SK-N-MC (cell line): Measurements from ENCODE around the gene PNPLA5.

Experiments used
- DNase-seq: peaks from one replicate; pipeline ENCODE4 v3.0.0-alpha.2; 2011; ENCODE audit warnings: low read depth, low spot score
- H3K27ac ChIP-seq: fragments of 200-600 bp; sonication (generic); 2 replicates; pipeline ENCODE4 v1.5.1; 2016; ENCODE audit warnings: mixed run types
- H3K36me3 ChIP-seq: fragments of 200-600 bp; sonication (generic); 2 replicates; pipeline ENCODE4 v1.6.1; 2017; ENCODE audit warnings: antibody characterized with exemption, low read length, mixed read lengths; ENCODE audit not compliant: insufficient read depth
- H3K4me3 ChIP-seq: fragments of 200-600 bp; sonication (generic); 2 replicates; pipeline ENCODE4 v1.5.1; 2016
- H3K9ac ChIP-seq: fragments of 200-600 bp; sonication (generic); 2 replicates; pipeline ENCODE4 v1.8.0; 2017; ENCODE audit warnings: mixed run types, mixed read lengths; ENCODE audit not compliant: insufficient read length
- H3K9me3 ChIP-seq: fragments of 200-600 bp; sonication (generic); 2 replicates; pipeline ENCODE4 v1.6.1; 2017; ENCODE audit warnings: low read depth, mild to moderate bottlenecking, antibody characterized with exemption, low read length, moderate library complexity, mixed read lengths
- EZH2 ChIP-seq: fragments of 200-600 bp; sonication (generic); IDR thresholded peaks from one replicate; pipeline ENCODE4 v1.6.1; 2017; ENCODE audit warnings: antibody characterized with exemption
- FOXP2 ChIP-seq: optimal IDR thresholded peaks from 2 replicates; pipeline ENCODE3; 2011; ENCODE audit warnings: mild to moderate bottlenecking, moderate library complexity; ENCODE audit not compliant: insufficient read depth; ENCODE audit errors: extremely low read length, control extremely low read depth
- POLR2AphosphoS5 ChIP-seq: IDR thresholded peaks from 2 replicates; pipeline ENCODE4 v1.6.1; 2012; ENCODE audit warnings: mild to moderate bottlenecking, low read depth, low read length, borderline replicate concordance

Gene PNPLA5

GRCh38 chr22:43843783-43844530, 47.9 kb downstream of the PNPLA5 start:
- Histone ChIP-seq H3K4me3 (no peak overlapping the region), H3K9me3 (no peaks in the 10 kb centered on the region), H3K27ac (no peak overlapping the region), H3K36me3 (no peaks in the 10 kb centered on the region), H3K9ac (no peak overlapping the region)
- no peak for TF ChIP-seq POLR2AphosphoS5
- TF ChIP-seq FOXP2: no peak
- no peak for TF ChIP-seq EZH2
- DNase-seq: no peak

DNA sequence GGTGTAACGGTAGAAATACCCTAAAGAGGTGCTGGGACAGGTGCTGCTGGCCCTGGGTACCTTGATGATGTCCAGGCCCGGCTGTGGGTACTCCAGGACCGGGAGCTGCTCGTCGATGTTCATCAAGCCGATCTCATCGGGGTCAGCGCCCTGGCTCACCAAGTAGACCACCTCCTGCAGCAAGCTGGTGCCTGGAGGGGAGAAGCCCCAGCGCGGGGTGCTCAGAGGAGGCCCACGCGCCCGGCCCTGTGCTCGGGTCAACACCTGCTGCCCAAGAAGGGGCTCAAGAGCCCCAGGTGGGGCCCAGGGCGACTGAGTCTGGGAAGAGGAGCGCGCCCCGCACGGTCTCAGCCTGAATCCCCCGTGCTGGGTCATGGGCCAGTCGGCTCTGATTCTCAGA, 50.1 kb downstream of the PNPLA5 start:
- Histone ChIP-seq H3K36me3 (no peaks in the 10 kb centered on the region), H3K9ac (no peak overlapping the region), H3K4me3 (no peak overlapping the region), H3K27ac (no peak overlapping the region), H3K9me3 (no peaks in the 10 kb centered on the region)
- TF ChIP-seq EZH2: no peak
- no peak for TF ChIP-seq FOXP2
- TF ChIP-seq POLR2AphosphoS5: no peak
- DNase-seq: no peak

DNA sequence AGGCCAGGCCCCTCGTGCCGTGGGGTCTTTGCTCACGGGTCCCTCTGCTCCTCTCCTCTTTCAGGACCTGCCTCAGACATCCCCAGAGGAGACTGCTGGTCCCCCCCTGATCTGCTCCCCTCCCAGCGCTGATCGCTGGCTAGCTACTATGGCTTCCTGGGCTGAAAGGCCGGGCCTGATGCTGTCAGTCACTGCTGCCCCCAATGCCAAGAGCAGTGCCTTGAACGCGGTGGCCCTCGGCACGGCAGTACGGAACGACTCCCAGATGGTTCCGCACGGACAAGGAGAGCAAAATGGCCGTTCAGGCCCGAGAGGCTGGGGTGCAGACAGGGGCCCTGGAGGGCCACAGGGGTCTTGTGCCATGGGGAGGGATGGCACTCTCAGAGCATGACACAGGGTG, 51.0 kb downstream of the PNPLA5 start:
- no peaks in the 10 kb centered on the region for H3K9me3 ChIP-seq
- no peak overlapping the region for H3K9ac ChIP-seq
- H3K4me3 ChIP-seq: no peak overlapping the region
- H3K27ac ChIP-seq: no peak overlapping the region
- DNase-seq: no peak
- H3K36me3 ChIP-seq: no peaks in the 10 kb centered on the region
- TF ChIP-seq FOXP2 (no peak), EZH2 (peak; percentile 32), POLR2AphosphoS5 (no peak)

DNA sequence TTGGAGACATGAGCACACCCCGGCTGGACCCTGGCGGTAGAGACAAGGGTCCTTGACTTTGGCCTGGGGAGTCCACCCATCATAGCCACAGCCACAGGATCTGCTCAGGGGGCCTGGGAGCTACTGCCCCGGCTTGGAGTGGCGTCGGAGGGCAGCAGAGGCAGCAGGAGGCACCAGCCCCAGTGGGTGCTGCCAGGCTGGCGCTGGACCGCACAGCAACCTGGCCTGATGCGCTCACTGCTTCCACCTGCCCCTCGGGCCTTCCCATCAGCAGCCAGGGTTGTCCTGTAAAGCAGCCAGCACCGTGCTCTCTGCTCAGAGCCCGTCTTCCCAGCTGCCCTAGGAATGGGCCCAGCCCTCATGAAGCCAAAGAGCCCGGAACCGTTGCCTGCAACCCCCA, 51.4 kb downstream of the PNPLA5 start:
- H3K36me3 ChIP-seq: no peaks in the 10 kb centered on the region
- no peak overlapping the region for H3K4me3 ChIP-seq
- no peak overlapping the region for H3K27ac ChIP-seq
- TF ChIP-seq FOXP2 (no peak), POLR2AphosphoS5 (no peak), EZH2 (no peak)
- no peak for DNase-seq
- H3K9ac ChIP-seq: no peak overlapping the region
- no peaks in the 10 kb centered on the region for H3K9me3 ChIP-seq

DNA sequence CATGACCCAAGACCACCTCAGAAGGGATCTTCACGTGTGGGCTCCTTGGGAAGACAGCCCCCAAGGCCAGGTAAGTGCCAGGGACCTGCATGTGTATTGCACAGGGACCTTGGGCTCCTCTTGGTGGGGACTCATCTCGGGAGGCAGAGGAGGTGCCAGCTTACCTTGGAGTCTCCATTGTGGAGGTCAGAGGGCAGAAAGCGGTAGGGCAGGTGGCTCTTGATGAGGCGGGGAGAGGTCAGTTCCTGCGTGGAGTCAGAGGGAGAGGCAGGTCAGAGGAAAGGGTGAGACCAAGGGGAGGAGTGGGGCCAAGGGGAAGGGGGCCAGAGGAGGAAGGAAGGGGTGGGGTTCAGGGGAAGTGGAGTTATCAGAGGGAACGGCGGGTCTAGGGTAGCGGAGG, 52.0 kb downstream of the PNPLA5 start:
- no peak for TF ChIP-seq POLR2AphosphoS5
- TF ChIP-seq FOXP2: no peak
- TF ChIP-seq EZH2: no peak
- Histone ChIP-seq H3K9me3 (no peaks in the 10 kb centered on the region), H3K9ac (no peak overlapping the region), H3K27ac (no peak overlapping the region), H3K36me3 (no peaks in the 10 kb centered on the region), H3K4me3 (no peak overlapping the region)
- DNase-seq: no peak

- DNase-seq: no peak
- Histone ChIP-seq H3K36me3 (no peaks in the 10 kb centered on the region), H3K27ac (no peak overlapping the region), H3K9me3 (no peaks in the 10 kb centered on the region), H3K4me3 (no peak overlapping the region), H3K9ac (no peak overlapping the region)
- TF ChIP-seq POLR2AphosphoS5: no peak
- TF ChIP-seq FOXP2: no peak
- TF ChIP-seq EZH2: no peak
These were observed 53.1 kb downstream of the PNPLA5 start for GRCh38 chr22:43838571-43839307.

GRCh38 chr22:43838161-43838560, 53.7 kb downstream of the PNPLA5 start:
- Histone ChIP-seq H3K9me3 (no peaks in the 10 kb centered on the region), H3K36me3 (no peaks in the 10 kb centered on the region), H3K9ac (no peak overlapping the region), H3K27ac (no peak overlapping the region), H3K4me3 (no peak overlapping the region)
- TF ChIP-seq POLR2AphosphoS5 (no peak), EZH2 (no peak), FOXP2 (no peak)
- DNase-seq: no peak

DNA sequence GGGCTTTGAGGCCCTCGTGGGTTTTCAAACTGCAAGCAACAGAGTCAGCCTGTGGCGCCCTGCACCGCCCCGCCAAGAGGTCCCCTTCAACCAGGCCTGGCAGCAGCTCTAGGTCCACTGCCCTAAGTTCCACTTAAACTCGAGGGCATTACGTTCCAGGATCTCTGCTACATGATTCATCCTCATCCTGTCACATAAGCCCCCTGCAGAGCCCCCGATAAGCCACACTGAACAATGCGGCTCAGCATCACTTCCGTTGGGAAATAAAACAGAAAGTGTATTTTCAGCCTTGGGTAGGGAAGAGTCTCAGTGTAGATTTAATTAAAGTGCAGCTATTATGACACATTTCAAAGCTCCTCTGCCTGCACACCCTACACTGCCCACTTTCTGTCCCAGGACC, 54.1 kb downstream of the PNPLA5 start:
- Histone ChIP-seq H3K9ac (no peak overlapping the region), H3K9me3 (no peaks in the 10 kb centered on the region), H3K36me3 (no peaks in the 10 kb centered on the region), H3K4me3 (no peak overlapping the region), H3K27ac (no peak overlapping the region)
- no peak for DNase-seq
- no peak for TF ChIP-seq POLR2AphosphoS5
- no peak for TF ChIP-seq EZH2
- no peak for TF ChIP-seq FOXP2
